Measurements from ENCODE around the gene SLC50A1.
A peak's percentile ranks its signal among the peaks of the same experiment; 100 is the strongest.

DNA sequence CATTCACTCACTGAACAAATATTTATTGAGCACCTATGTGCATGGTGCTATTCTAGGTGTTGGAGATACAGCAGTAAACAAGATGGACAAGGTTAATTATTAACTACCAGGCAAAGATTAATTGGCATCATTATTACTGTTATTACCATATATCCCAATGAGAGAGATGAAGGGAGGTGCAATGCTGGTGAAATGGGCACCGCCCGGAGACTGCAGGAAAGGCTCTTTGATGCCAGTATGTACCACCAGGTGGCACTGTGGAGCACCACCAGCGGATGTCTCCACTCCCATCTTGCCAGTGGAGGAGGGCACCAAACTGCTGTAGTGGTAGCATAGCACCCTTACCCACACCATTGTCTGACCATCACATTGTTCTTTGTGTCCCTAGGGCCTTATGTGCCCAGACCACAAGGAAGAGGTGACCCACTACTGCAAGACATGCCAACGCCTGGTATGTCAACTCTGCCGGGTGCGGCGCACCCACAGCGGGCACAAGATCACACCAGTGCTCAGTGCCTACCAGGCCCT, 41.0 kb downstream of the SLC50A1 start:
- peak; percentile 16 to 51 for TF ChIP-seq POLR2AphosphoS5 (IDR thresholded peaks at IDR 0.05; ENCODE audit: insufficient read depth in 1 of 2, low read depth in 1 of 2)
- TF ChIP-seq POLR2A (IDR thresholded peaks at IDR 0.05) = no peak
